Right lobe of liver (tissue), 6 donors: ENCODE measurements around the gene DOP1A. TPM values are rescaled to one million over a fixed set of nuclear protein-coding genes. Genes with fewer than 3 reads are reported as not detected.
A peak's percentile ranks its signal among the peaks of the same experiment; 100 is the strongest.
"Not testable (repeated sequence)": the region's sequence is repeated elsewhere in the genome, so short reads cannot be mapped to it uniquely, and the experiment has no call there.

ENCODE experiments used
- ATAC-seq, 4 donors: fragments of 200-7000 bp; cut with Tn5 transposase; one replicate each; pipeline ENCODE4 v1.9.1; 2020; ENCODE audit warnings: mild to moderate bottlenecking in 4 of 4, moderate library complexity in 4 of 4
- DNase-seq, 3 donors: peaks; one replicate each; pipeline ENCODE4 v3.0.0-alpha.2; 2020
- H3K27ac ChIP-seq, 3 donors: fragments of 200-600 bp; one replicate each; pipeline ENCODE4 v1.8.0; 2022
- H3K27me3 ChIP-seq, 2 donors: fragments of 200-600 bp; one replicate each; pipeline ENCODE4 v1.8.0; 2022
- H3K36me3 ChIP-seq, 4 donors: fragments of 200-600 bp; sonication (generic) in 1 of 4; one replicate each; pipeline versions ENCODE4 v1.5.1 to v1.8.0; 2017 to 2022; ENCODE audit warnings: control low read depth in 1 of 4
- H3K4me1 ChIP-seq, 4 donors: fragments of 200-600 bp; sonication (generic) in 1 of 4; one replicate each; pipeline versions ENCODE4 v1.5.1 to v1.8.0; 2017 to 2022; ENCODE audit warnings: control low read depth in 1 of 4
- H3K4me3 ChIP-seq, 3 donors: fragments of 200-600 bp; one replicate each; pipeline ENCODE4 v1.8.0; 2022
- H3K9me3 ChIP-seq, 4 donors: fragments of 200-600 bp; sonication (generic) in 1 of 4; one replicate each; pipeline versions ENCODE4 v1.5.1 to v1.8.0; 2017 to 2022; ENCODE audit warnings: control low read depth in 1 of 4
- CTCF ChIP-seq, 4 donors: fragments of 200-600 bp in 3 of 4; fragments of 450-650 bp in 1 of 4; IDR thresholded peaks; one replicate each; pipeline versions ENCODE4 v1.5.1 to v1.8.0; 2016 to 2022; ENCODE audit warnings: antibody characterized with exemption in 4 of 4, mild to moderate bottlenecking in 2 of 4
- POLR2A ChIP-seq: fragments of 450-650 bp; IDR thresholded peaks from one replicate; pipeline ENCODE4 v1.6.1; 2017; ENCODE audit warnings: antibody characterized with exemption, mild to moderate bottlenecking
- WGBS: methylation state at CpG from one replicate; pipeline ENCODE4 v1.1.6; 2018; ENCODE audit warnings: low coverage, low lambda C conversion rate; ENCODE audit not compliant: insufficient coverage; ENCODE audit errors: missing lambda C conversion rate; 5-methylcytosine and 5-hydroxymethylcytosine counted together
- intact Hi-C, 2 donors: fragments of 100-400 bp; cut with DNase I; formaldehyde crosslinking; loops; one replicate each; pipeline versions ENCODE4 v1.11.2 to v1.14.1; 2022
- total RNA-seq, 6 experiments: library from RNA; depleted of rRNA in 2 of 6; stranded (reverse); fragments of >200 nt in 2 of 6; fragmentation: NEBNext Ultra II Directional in 3 of 6; extraction: Animal tissue kit (Norgen Biotek cat#: 25700) in 3 of 6; gene quantifications; one replicate each; pipeline versions ENCODE4 v1.1.0 to v1.2.4, GENCODE V29; 2016 to 2023
- donor health status: DM: no; HTN: yes; CAD: no.
- donor health status: DM: no; HTN: no; CAD: no.
- donor health status: DM: no; HTN: no; CAD: no.
- donor health status: DM: no; HTN: yes; CAD: no.
- donor health status: DM: no; HTN: yes; CAD: no.

The DOP1A gene
- total RNA-seq, 6 experiments from 2014 or later, result 8.9 to 15.1 (median 9.5) TPM

- ATAC-seq (no peak), DNase-seq (no peak)
- H3K4me1 ChIP-seq, result peaks cover 0 to 26% (median 2%) of the 10 kb centered on the region in 4 donors
- H3K27me3 ChIP-seq, result no peaks in the 10 kb centered on the region
- peaks cover 0 to 18% (median 1%) of the 10 kb centered on the region in 4 donors for H3K36me3 ChIP-seq
- WGBS, result 75% methylated on average over 3 of the region's 3 CpGs
- no peak overlapping the region for H3K4me3 ChIP-seq
- H3K9me3 ChIP-seq, result no peaks in the 10 kb centered on the region
- no peak overlapping the region for H3K27ac ChIP-seq
- intact Hi-C loops, result no loop called here
- TF ChIP-seq CTCF (IDR thresholded peaks at IDR 0.05), result no peak
- no peak for TF ChIP-seq POLR2A
These were observed 121.0 kb downstream of the DOP1A start for GRCh38 chr6:83188501-83188900.

- DNase-seq (no peak), ATAC-seq (peak in 3 of 4 donors; percentile 5 to 28 (median 14))
- Histone ChIP-seq H3K9me3 (no peaks in the 10 kb centered on the region), H3K27me3 (no peaks in the 10 kb centered on the region), H3K36me3 (peaks cover 0 to 8% (median 2%) of the 10 kb centered on the region in 4 donors), H3K4me3 (no peak overlapping the region), H3K4me1 (peaks cover 0 to 33% (median 2%) of the 10 kb centered on the region in 4 donors), H3K27ac (no peak overlapping the region)
- TF ChIP-seq POLR2A (no peak), CTCF (IDR thresholded peaks at IDR 0.05) (no peak)
- intact Hi-C loops, result no loop called here
- WGBS, result 28% methylated on average over 6 of the region's 6 CpGs
These were observed 123.2 kb downstream of the DOP1A start for GRCh38 chr6:83190626-83191025.

- H3K36me3 ChIP-seq, ATAC-seq, DNase-seq, H3K9me3 ChIP-seq, H3K27me3 ChIP-seq, intact Hi-C loops, H3K27ac ChIP-seq: not testable (repeated sequence)
- H3K4me3 ChIP-seq, result peak overlapping the region; percentile 79 to 94 (median 84)
- WGBS, result 77% methylated on average over 13 of the region's 18 CpGs
- peaks cover 0 to 29% (median 1%) of the 10 kb centered on the region in 4 donors for H3K4me1 ChIP-seq
These were observed 124.5 kb downstream of the DOP1A start for GRCh38 chr6:83191974-83192373.

GRCh38 chr6:83192456-83192855 is 125.0 kb downstream of the DOP1A start:
- H3K27me3 ChIP-seq, result no peaks in the 10 kb centered on the region
- H3K4me3 ChIP-seq, result peak overlapping the region; percentile 79 to 94 (median 84)
- WGBS, result 0% methylated on average over 4 of the region's 4 CpGs
- peaks cover 0 to 8% (median 0%) of the 10 kb centered on the region in 4 donors for H3K36me3 ChIP-seq
- DNase-seq (no peak), ATAC-seq (no peak)
- peaks cover 0 to 29% (median 0%) of the 10 kb centered on the region in 4 donors for H3K4me1 ChIP-seq
- H3K27ac ChIP-seq, result peak overlapping the region; percentile 63 to 86 (median 83)
- TF ChIP-seq POLR2A (no peak), CTCF (IDR thresholded peaks at IDR 0.05) (no peak)
- intact Hi-C loops, result no loop called here
- no peaks in the 10 kb centered on the region for H3K9me3 ChIP-seq

- intact Hi-C loops, result no loop called here
- H3K36me3 ChIP-seq, result peaks cover 0 to 8% (median 0%) of the 10 kb centered on the region in 4 donors
- peak; percentile 96 to 99 (median 97) for ATAC-seq
- H3K27me3 ChIP-seq, result no peaks in the 10 kb centered on the region
- peak within 1 kb of the TSS; percentile 79 to 94 (median 84) for H3K4me3 ChIP-seq
- peaks cover 0 to 29% (median 0%) of the 10 kb centered on the region in 4 donors for H3K4me1 ChIP-seq
- no peak for TF ChIP-seq CTCF (IDR thresholded peaks at IDR 0.05)
- peak; percentile 93 for TF ChIP-seq POLR2A
- DNase-seq, result peak; percentile 93 to 95 (median 94)
- WGBS, result 0% methylated on average over 14 of the region's 88 CpGs
- H3K9me3 ChIP-seq, result no peaks in the 10 kb centered on the region
- peak within 1 kb of the TSS; percentile 63 to 86 (median 83) for H3K27ac ChIP-seq
These were observed 125.6 kb downstream of the DOP1A start, which contains the start of the genes PGM3 and RWDD2A for GRCh38 chr6:83192871-83193746. Gene PGM3 (minus strand): TSS chr6:83193265. CDS start chr6:83191012, 2,253 bp downstream. Gene RWDD2A (plus strand): TSS chr6:83193357. CDS start chr6:83194452, 1,095 bp downstream.
